22Rv1 (cell line): ENCODE data around the gene COPG2.
"Not testable (repeated sequence)": the region's sequence is repeated elsewhere in the genome, so short reads cannot be mapped to it uniquely, and the experiment has no call there.

Experiments used
- H3K27ac ChIP-seq: fragments of 450-650 bp; 2 replicates; pipeline ENCODE4 v1.5.1; 2017
- ZFX ChIP-seq: fragments of 450-650 bp; IDR thresholded peaks from 2 replicates; pipeline ENCODE4 v1.6.1; 2017; ENCODE audit warnings: antibody characterized with exemption, borderline replicate concordance
- TF ChIP-seq, protein P1 (sequence below): fragments of 450-650 bp; IDR thresholded peaks from 2 replicates; pipeline ENCODE4 v1.5.1; 2017; ENCODE audit warnings: mild to moderate bottlenecking

COPG2 gene

DNA sequence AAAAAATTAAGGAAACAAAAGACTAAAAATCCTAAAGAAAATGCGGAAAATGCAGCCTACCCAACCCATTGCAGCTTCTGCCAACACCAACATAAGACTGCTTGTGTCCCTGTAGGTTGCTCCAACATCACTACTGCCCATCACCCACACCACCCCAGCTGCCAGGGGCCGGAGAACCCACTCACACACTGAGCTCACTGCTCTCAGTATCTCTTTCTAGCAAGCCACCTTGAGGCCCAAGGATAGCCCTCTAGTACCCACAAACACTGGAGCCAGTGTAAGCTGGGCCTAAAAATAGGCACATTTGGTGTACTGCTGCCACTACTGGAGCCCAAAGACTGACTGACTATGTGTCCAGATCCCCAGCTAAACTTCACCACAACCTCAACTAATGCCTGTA lies 109.4 kb downstream of the COPG2 start:
- H3K27ac ChIP-seq: no peak overlapping the region
- TF ChIP-seq, protein P1, sequence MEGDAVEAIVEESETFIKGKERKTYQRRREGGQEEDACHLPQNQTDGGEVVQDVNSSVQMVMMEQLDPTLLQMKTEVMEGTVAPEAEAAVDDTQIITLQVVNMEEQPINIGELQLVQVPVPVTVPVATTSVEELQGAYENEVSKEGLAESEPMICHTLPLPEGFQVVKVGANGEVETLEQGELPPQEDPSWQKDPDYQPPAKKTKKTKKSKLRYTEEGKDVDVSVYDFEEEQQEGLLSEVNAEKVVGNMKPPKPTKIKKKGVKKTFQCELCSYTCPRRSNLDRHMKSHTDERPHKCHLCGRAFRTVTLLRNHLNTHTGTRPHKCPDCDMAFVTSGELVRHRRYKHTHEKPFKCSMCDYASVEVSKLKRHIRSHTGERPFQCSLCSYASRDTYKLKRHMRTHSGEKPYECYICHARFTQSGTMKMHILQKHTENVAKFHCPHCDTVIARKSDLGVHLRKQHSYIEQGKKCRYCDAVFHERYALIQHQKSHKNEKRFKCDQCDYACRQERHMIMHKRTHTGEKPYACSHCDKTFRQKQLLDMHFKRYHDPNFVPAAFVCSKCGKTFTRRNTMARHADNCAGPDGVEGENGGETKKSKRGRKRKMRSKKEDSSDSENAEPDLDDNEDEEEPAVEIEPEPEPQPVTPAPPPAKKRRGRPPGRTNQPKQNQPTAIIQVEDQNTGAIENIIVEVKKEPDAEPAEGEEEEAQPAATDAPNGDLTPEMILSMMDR: no peak
- TF ChIP-seq ZFX: no peak

DNA sequence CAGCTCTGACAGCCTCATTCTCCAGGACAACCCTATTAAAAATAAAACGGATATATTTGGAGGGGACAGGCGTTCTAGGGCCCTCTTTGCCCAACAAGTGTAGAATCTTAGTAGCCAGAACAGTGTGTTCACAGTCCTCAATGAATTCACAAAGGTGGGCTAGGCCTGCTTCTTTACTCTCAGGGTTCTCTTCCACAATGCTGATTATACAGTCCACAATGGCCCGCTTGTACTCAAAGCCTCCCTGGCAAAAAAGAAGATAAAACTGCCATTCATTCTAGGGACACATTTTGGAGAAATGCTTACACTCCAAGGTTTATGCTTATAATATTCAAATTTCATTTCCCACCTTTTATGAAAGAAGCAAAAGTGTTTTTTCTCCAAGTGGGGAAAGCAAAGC lies 114.1 kb downstream of the COPG2 start:
- no peak overlapping the region for H3K27ac ChIP-seq
- no peak for TF ChIP-seq ZFX
- TF ChIP-seq, protein P1: no peak

DNA sequence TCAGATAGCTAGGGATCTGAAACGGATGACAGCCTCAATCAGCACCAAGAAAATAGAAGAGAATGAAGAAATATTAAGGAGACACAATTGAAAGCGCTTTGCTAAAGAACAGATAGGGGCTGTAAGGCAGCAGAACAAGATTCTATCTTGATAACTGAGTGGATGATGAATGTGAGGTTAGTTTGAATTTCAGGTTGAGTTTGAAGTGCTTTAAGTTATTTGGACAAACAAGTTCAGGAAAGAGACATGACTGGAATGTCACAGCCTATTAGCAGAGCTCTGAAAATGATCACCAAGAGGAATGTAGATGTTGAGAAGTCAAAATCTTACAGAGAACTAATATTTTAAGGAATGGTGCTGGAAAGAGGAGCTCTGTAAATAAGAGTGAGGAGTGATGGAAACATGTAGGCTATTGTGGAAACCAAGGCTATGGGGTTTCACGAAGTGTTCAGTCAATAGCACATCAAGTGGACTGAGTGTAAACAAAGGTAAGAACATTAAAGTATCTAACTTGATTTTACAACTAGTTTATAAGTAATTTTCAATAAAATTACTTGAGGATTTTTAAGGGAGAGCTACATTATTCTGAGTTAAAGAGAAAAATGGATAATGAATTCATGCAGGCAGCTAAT lies 115.0 kb downstream of the COPG2 start:
- no peak overlapping the region for H3K27ac ChIP-seq

DNA sequence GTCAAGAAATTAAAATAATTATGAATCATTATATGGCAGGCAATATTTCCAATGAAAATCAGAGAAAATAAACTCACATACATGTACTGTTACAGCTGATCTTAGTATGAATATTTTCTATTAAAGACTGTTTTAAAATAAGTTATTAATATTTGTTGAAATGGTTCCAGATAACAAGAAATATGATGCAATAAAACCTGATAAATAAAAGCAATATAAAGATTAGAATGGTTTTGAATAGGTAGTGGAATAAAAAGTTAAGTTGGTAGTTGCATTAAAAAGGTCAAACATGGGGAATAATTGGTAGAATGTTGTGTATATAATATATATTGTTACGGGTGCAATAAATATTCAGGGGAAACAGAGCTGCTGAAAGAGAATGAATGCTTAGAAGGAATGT lies 124.2 kb downstream of the COPG2 start:
- TF ChIP-seq, protein P1: no peak
- no peak for TF ChIP-seq ZFX
- H3K27ac ChIP-seq: no peak overlapping the region

More for the DNA sequence above, 115.0 kb downstream of the COPG2 start:
- TF ChIP-seq, protein P1: no peak
- TF ChIP-seq ZFX: no peak

DNA sequence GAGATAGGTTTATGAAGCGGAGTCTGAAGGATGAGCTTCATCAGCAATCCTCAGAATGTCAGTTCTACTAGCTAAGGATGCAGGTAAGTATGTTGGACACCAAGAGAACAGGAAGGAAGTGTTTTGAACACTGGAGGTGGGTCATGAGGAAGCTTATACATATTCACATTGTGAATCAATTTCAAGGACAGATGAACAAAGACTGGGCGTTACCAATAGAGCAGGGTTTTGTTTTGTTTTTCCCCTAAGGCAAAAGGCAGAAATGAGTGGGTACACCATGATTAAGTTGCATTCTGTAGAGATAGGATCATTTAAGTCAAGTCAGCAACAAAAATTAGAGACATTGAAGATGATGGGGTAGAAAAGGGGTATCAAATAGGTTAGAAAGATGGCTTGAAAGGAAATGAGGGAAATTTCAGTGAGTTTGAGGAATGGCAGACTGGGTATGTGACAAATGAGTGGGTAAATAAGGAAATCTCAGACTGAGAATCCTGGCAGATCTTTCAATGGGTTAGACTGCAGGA lies 125.0 kb downstream of the COPG2 start:
- TF ChIP-seq, protein P1: no peak
- no peak for TF ChIP-seq ZFX
- no peak overlapping the region for H3K27ac ChIP-seq

DNA sequence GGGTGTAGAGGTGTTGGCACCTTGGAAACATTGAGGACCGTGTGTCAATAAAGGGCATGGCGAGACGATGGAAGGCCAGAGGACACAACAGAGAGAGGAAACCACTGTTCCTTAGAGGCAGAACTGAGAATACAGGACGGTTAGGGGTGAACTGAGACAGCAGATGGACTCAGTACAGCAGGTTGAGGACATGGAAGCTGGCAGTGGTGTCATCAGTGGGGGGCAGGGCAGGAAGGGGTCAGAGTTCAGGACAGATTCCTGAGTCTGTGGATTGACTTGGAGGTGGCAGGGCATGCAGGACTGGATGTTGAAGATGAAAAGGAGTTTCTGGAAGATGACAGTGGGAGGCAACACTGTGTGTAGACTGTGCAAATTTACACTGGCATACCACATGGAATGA lies 126.3 kb downstream of the COPG2 start:
- H3K27ac ChIP-seq: not testable (repeated sequence)

DNA sequence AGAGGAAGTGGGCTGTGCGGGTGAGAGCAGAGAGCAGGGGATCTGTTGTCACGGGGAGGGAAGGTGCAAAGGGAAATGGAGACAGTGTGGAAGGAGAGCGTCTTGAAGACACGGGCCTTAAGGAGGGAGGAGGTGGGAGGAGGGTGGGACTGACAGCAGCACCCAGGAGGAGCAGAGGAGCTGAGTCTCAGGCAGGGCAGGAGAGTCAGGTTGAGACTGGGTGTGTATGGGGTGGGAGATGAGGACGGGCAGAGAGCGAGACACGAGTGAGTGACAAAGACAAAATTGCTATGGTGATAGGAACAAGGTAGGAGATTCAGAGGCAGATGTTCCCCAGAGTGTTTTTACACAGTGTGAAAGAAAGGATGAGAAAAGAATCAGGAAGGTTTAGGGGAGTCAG lies 127.3 kb downstream of the COPG2 start:
- not testable (repeated sequence) for H3K27ac ChIP-seq

DNA sequence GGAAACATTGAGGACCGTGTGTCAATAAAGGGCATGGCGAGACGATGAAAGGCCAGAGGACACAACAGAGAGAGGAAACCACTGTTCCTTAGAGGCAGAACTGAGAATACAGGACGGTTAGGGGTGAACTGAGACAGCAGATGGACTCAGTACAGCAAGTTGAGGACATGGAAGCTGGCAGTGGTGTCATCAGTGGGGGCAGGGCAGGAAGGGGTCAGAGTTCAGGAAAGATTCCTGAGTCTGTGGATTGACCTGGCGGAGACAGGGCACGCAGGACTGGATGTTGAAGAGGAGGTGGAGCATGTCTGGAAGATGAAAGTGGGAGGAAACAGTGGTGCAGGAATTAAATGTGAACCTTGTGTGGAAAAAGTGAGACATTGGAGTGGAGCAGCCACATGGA lies 130.7 kb downstream of the COPG2 start:
- H3K27ac ChIP-seq: not testable (repeated sequence)

DNA sequence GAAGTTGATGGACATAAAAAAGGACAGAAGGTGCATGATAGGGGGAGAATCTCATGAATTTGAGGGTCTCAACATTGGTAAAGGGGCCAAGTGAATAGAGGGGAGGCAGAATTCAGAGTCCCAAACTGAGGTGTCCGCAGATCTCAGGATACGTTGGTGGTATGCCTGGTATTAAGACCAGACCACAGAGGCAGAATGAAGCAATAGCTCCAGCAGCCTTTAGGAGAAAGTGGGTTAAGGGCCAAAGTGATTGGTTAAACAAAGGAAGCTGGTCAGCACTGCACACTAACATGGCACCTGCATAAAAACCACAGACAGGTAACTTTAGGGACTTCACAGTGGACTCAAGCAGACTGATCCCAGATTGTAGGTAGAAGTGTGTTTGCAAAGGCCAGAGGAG lies 139.1 kb downstream of the COPG2 start:
- H3K27ac ChIP-seq: no peak overlapping the region
- TF ChIP-seq, protein P1: no peak
- TF ChIP-seq ZFX: no peak

DNA sequence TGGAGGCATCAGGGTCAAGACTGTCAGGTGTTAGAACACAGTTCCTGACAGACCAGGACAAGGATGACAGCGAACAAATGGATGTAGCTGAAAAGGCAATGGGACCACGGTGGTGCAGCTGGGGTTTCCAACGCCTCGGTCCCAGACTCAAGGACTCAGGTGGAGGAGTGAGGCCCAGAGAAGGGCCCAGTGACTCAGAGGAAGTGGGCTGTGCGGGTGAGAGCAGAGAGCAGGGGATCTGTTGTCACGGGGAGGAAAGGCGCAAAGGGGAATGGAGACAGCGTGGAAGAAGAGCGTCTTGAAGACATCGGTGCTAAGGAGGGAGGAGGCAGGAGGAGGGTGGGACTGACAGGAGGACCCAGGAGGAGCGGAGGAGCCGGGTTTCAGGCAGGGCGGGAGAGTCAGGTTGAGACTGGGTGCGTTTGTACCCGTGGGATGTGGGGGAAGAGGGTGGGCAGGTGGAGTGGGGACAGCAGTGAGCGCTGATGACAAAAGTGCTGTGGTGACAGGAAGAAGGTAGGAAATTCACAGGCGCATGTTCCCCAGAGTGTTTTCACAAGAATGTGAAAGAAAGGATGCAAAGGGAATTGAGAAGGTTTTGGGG lies 140.7 kb downstream of the COPG2 start:
- not testable (repeated sequence) for H3K27ac ChIP-seq
